Neural progenitor cell (in vitro differentiated cells): ENCODE measurements around the gene RSL1D1.
"Not testable (repeated sequence)": the region's sequence is repeated elsewhere in the genome, so short reads cannot be mapped to it uniquely, and the experiment has no call there.

Source experiments
- CTCF ChIP-seq: fragments of 200-600 bp; sonication (generic); IDR thresholded peaks from 2 replicates; pipeline ENCODE4 v1.5.1; 2017; ENCODE audit warnings: antibody characterized with exemption, mild to moderate bottlenecking
- EZH2 ChIP-seq: fragments of 200-600 bp; sonication (generic); IDR thresholded peaks from 2 replicates; pipeline ENCODE4 v1.6.1; 2017; ENCODE audit warnings: antibody characterized with exemption, mild to moderate bottlenecking, moderate library complexity
- EZH2phosphoT487 ChIP-seq: fragments of 200-600 bp; sonication (generic); IDR thresholded peaks from 2 replicates; pipeline ENCODE4 v1.6.1; 2017; ENCODE audit warnings: antibody characterized with exemption

- TF ChIP-seq CTCF, EZH2, EZH2phosphoT487: not testable (repeated sequence)
Observed at GRCh38 chr16:11814800-11815199, 36.5 kb downstream of the RSL1D1 start.
